NCI-H146 (cell line): ENCODE results near the gene TDRD3.
"Not testable (repeated sequence)": the region's sequence is repeated elsewhere in the genome, so short reads cannot be mapped to it uniquely, and the experiment has no call there.

ENCODE experiments used
- DNase-seq: peaks from one replicate; lab custom pipeline; 2025; lab: John Stamatoyannopoulos, UW

Gene TDRD3

GRCh38 chr13:60396783-60397703 lies at the start of gene TDRD3:
Gene TDRD3, plus strand, starts transcription at chr13:60397220. Its CDS starts 145 bp downstream, at chr13:60397365.
- DNase-seq = peak; percentile 90

- DNase-seq = peak; percentile 35
Observed at GRCh38 chr13:60347690-60348089, 49.3 kb upstream of the TDRD3 start.

- DNase-seq = no peak
Observed at GRCh38 chr13:60348097-60348496, 48.9 kb upstream of the TDRD3 start.

- peak; percentile 27 for DNase-seq
Observed at GRCh38 chr13:60351326-60351725, 45.7 kb upstream of the TDRD3 start.

GRCh38 chr13:60351855-60352615 lies 45.0 kb upstream of the TDRD3 start:
- DNase-seq = no peak

GRCh38 chr13:60352644-60353043 lies 44.4 kb upstream of the TDRD3 start:
- DNase-seq = no peak

DNA sequence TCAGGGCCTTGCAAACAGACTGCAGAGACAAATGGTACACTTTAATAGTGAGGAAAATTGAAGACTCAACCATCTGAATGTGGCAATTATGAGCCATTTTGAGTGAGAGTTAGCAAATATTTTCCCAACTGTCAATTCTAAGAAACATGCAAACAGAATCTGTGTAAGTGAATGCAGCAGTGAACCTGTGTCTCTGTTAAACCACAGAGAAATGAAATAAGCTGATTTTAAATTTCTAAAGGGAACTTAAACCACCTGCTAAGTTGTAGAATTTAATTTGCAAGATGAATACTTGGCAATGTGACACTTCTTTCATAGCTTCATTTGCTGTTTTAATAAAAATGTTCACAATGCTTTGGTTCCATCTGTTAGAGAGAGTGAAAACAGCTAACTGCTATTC lies 42.0 kb upstream of the TDRD3 start:
- DNase-seq = peak; percentile 27

DNA sequence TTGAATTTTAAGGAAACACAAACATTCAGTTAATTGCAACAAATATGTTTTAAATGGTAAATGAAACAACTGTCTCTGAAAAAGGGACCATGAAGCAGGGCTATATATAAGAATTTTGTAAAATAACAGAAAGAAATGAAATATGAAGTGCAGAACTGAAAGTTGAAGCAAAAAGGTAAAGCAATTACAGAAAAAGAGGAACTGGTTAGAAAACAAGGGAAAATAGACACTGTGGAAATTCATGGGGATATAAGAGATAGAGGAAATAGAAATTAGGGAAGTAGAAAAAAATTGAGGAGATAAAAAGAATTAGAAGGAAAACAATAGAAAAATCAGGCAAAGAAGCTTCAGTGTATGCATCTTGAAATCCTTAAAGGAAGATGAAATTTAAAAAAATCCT lies 40.0 kb upstream of the TDRD3 start:
- no peak for DNase-seq

- DNase-seq = no peak
Observed at GRCh38 chr13:60358453-60358852, 38.6 kb upstream of the TDRD3 start.

- peak; percentile 49 for DNase-seq
Observed at GRCh38 chr13:60363288-60363687, 33.7 kb upstream of the TDRD3 start.

DNA sequence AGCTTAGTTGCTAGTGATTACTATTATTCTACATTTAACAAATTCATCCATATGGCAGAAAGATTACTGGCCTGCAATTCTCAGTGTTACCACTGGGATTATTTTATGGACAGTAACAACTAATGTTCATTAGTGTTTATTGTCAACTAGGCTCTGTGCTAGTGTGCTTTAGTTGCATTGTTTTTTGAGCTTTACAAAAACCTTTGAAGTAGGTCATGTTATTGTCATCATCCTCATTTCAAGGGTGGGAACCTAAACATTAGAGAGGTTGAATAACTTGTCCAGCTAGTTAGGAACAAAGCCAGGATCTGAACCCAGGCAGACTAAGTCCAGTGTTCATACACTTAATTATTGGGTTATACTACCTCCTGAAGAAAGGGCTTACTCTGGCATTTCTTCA lies 27.8 kb upstream of the TDRD3 start:
- no peak for DNase-seq

DNA sequence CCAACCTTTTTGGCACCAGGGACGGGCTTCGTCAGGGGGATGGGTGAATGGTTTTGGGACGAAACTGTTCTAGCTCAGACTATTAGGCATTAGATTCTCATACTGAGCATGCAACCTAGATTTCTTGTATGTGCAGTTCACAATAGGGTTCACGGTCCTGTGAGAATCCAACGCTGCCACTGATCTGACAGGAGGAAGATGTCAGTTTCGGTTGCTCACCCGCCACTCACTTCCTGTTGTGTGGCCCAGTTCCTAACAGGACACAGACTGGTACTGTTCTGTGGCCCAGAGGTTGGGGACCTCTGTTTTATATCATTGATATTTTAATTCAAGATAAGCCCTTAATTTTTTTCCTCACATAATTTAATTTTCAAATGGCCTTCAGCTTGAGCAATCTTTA lies 26.7 kb upstream of the TDRD3 start:
- DNase-seq = no peak

- DNase-seq = no peak
Observed at GRCh38 chr13:60372141-60372540, 24.9 kb upstream of the TDRD3 start.

DNA sequence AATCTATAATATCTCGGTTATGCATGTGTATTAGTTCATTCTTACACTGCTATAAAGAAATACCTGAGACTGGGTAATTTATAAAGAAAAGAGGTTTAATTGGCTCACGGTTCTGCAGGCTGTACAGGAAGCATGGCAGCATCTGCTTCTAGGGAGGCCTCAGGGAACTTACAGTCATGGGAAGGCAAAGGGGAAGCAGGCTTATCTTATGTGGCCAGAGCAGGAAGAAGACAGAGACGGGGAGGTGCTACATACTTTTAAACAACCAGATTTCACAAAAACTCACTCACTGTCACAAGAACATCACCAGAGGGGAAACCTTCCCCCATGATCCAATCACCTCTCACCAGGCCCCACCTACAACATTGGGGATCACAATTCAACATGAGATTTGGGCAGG lies 17.7 kb upstream of the TDRD3 start:
- not testable (repeated sequence) for DNase-seq

- DNase-seq = no peak
Observed at GRCh38 chr13:60379837-60380565, 17.0 kb upstream of the TDRD3 start.

DNA sequence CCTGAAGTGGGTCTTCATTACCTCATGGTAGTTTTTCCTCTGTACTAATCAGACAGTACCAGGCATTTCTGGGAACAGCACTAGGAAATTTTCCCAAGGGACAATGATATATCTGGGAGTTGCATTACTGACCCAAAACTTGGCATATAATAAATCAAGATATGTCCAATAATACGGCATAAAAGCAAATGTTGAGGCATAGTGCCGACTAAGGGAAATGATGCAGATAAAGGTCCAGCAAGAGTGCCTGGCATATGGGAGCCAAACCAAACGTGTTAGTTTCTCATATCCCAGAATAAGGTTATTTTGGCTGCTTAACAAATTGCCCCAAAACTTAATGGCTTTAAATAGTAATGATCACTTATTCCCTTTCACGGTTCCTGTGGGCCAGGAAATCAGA lies 12.1 kb upstream of the TDRD3 start:
- no peak for DNase-seq

DNA sequence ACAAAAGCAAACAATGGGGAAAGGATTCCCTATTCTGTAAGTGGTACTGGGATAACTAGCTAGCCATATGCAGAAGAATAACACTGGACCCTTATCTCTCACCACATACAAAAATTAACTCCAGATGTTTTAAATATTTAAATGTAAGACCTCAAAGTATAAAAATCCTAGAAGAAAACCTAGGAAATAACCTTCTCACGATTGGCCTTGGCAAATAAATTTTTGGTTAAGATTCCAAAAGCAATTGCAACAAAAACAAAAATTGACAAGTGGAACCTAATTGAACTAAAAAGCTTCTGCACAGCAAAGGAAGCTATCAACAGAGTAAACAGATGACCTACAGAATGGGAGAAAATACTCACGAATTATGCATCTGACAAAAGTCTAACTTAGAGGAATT lies 10.8 kb upstream of the TDRD3 start:
- DNase-seq = no peak

- DNase-seq = no peak
Observed at GRCh38 chr13:60392131-60392530, 4.9 kb upstream of the TDRD3 start.

DNA sequence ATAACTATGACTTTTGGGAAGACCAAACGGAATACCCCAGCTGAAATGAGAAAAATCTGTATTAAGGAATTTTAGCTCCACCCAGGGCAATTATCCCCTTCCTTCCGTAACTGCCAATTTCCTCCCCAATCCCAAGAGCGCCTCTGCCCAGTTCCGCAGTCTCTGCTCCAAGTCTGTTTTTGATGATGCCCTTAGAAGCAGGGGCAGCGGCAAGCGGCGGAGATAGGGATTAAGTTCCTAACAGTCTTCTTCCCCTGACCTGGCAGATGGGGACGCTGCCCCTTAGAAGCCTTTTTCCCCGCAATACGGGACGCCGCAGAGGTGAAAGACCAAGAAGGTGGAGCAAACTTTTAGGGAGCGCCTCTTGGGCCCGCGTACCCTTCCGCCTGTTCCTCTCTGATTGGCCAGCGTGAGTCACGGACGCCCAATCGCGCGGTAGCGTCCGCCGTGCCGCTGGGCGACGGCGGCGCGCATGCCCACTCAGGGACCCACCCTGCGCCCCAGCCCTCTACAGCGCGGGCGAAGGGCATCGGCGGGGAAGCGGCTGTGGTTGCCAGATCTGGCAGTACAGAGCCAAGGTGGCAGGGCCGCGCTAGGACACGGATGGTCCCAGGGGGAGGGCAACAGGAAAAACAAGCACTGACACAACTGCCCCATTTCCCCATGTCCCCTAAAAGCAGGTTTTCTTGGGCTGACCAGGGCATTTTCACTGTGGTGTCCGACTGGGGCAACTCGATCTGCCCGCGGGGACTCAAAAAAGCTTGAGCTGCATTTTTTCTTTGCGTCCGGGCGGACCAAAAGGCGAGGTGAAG lies 843 bp upstream of the TDRD3 start:
- peak; percentile 94 for DNase-seq

- peak; percentile 79 for DNase-seq
Observed at GRCh38 chr13:60397704-60398378, 821 bp downstream of the TDRD3 start.

GRCh38 chr13:60398379-60398891 lies 1.4 kb downstream of the TDRD3 start:
- no peak for DNase-seq
